Activated T-helper 1 cell treated with anti-CD3 and anti-CD28 coated beads, Interleukin-12 subunit alpha, Interleukin-12 subunit beta, Interleukin-2, Interleukin-4 antibody, amounts not matched to agents 30 ng/mL and 10 ng/mL and 1 ng/mL, durations not matched to agents 14 hours and 24 hours and 36 hours (primary cell): ENCODE data around the gene FGF18. TPM values are rescaled to one million over a fixed set of nuclear protein-coding genes. Genes with fewer than 3 reads are reported as not detected.

ENCODE experiments used
- DNase-seq: peaks from one replicate; pipeline ENCODE4 v3.0.0; 2021; ENCODE audit warnings: low spot score
- H3K27ac Mint-ChIP-seq: one replicate; pipeline ENCODE4 v1.8.0; 2021; ENCODE audit warnings: mild to moderate bottlenecking, mixed read lengths
- H3K27me3 Mint-ChIP-seq: one replicate; pipeline ENCODE4 v1.8.0; 2022; ENCODE audit warnings: mild to moderate bottlenecking, moderate library complexity, mixed read lengths; ENCODE audit not compliant: insufficient read depth
- H3K36me3 Mint-ChIP-seq: one replicate; pipeline ENCODE4 v1.8.0; 2021; ENCODE audit warnings: low read depth, mixed read lengths
- H3K4me1 Mint-ChIP-seq: one replicate; pipeline ENCODE4 v1.8.0; 2021; ENCODE audit warnings: low read depth, mixed read lengths
- H3K4me3 Mint-ChIP-seq: one replicate; pipeline ENCODE4 v1.8.0; 2021; ENCODE audit warnings: mild to moderate bottlenecking, moderate library complexity, mixed read lengths
- H3K9me3 Mint-ChIP-seq: one replicate; pipeline ENCODE4 v1.8.0; 2021; ENCODE audit warnings: mixed read lengths
- intact Hi-C: fragments of 100-400 bp; cut with micrococcal nuclease; formaldehyde crosslinking; loops from one replicate; pipeline ENCODE4 v1.15.1; 2024
- total RNA-seq: library from RNA; stranded (reverse); gene quantifications from 2 replicates; pipeline ENCODE4 v1.2.3, GENCODE V29; 2022

FGF18 gene
- total RNA-seq, 1 donor from 2014 or later, result 0.21 TPM

GRCh38 chr5:171429543-171429910 is 10.1 kb downstream of the FGF18 start:
- H3K9me3 Mint-ChIP-seq, result no peaks in the 10 kb centered on the region
- no peak overlapping the region for H3K4me3 Mint-ChIP-seq
- DNase-seq, result no peak
- no peaks in the 10 kb centered on the region for H3K36me3 Mint-ChIP-seq
- intact Hi-C loops, result no loop called here
- peaks cover 2% of the 10 kb centered on the region for H3K27me3 Mint-ChIP-seq
- no peak overlapping the region for H3K27ac Mint-ChIP-seq
- H3K4me1 Mint-ChIP-seq, result no peaks in the 10 kb centered on the region

DNA sequence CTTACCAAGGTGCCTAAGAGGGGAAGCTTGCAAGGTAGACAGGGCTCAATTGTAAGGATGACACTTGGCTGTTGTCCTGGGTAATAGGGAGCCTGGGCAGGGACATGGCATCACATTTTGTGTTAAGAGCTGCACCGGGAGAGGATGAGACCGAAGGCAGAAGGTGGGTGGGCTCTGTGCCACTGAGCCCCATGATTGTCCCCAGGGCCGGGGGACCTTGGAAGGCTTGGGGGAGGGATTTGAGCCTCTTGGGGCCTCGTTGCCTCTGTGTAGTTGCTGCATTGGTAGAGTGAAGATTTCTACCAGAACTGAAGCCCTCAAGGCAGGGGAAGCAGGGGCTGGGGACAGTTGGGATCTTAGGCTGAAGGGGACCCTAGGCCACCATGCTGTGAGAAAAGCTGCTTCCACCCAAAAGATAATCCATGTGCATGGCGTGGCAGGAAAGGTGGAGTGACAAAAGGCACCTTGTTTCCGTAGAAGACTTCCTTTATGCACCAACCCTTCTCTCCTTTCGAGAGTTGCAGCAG is 11.9 kb downstream of the FGF18 start:
- no peaks in the 10 kb centered on the region for H3K36me3 Mint-ChIP-seq
- no peaks in the 10 kb centered on the region for H3K4me1 Mint-ChIP-seq
- no peak overlapping the region for H3K27ac Mint-ChIP-seq
- H3K27me3 Mint-ChIP-seq, result peaks cover 2% of the 10 kb centered on the region
- H3K4me3 Mint-ChIP-seq, result no peak overlapping the region
- intact Hi-C loops, result no loop called here
- no peaks in the 10 kb centered on the region for H3K9me3 Mint-ChIP-seq
- DNase-seq, result no peak

DNA sequence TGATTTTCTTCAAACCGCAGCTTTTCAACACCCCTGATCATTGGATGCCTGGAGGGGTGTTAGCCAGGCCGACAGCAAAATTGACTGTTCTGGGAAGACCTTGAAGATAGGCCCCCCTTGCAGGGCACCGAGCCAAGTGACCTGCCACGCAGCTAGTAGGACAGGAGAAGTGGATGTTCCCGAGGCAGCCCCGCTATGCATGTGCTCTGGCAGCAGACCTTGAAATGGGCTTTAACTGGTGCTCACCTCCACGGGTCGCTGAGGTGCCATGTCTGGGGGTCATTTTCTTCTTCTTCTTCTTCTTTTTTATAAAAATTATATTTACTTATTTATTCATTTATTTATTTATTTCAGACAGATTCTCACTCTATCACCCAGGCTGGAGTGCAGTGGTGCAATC is 12.6 kb downstream of the FGF18 start:
- intact Hi-C loops, result no loop called here
- no peak overlapping the region for H3K27ac Mint-ChIP-seq
- no peak overlapping the region for H3K4me3 Mint-ChIP-seq
- H3K4me1 Mint-ChIP-seq, result no peaks in the 10 kb centered on the region
- H3K9me3 Mint-ChIP-seq, result no peaks in the 10 kb centered on the region
- peaks cover 2% of the 10 kb centered on the region for H3K27me3 Mint-ChIP-seq
- H3K36me3 Mint-ChIP-seq, result no peaks in the 10 kb centered on the region
- DNase-seq, result no peak

DNA sequence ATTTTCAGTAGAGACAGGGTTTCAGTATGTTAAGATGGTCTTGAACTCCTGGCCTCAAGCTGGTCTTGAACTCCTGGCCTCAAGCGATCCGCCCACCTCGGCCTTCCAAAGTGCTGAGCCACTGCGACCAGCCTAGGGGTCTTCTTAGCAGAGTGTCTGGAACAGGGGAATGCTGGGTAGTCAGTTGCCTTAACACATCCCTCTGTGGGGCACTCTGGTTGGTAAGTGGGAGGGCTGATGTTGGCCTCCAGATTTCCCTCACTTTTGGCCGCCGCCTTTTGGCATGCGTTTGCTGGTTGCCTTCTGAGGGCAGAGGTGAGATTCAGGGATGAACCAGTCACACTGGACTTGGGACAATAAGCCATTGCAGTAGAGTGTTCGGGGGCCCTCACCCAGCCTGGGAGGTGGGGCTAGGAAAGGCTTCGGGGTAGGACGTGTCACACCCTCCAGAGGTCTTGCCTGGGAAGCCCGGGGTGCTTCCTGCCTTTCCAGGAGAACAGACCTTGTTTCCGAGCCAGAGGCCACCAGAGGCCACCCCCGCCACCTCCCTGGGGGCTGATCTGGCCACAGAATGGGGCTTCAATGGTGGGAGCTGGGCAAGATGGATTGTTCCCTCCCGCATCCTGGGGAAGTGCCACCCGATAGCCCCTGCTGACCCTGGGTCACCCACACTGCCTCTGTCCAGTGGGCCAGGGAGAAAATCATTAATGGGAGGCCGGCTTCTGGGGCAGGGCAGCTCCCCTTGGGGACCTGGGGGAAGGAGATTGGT is 13.3 kb downstream of the FGF18 start:
- no peaks in the 10 kb centered on the region for H3K4me1 Mint-ChIP-seq
- peaks cover 2% of the 10 kb centered on the region for H3K27me3 Mint-ChIP-seq
- H3K27ac Mint-ChIP-seq, result no peak overlapping the region
- no peaks in the 10 kb centered on the region for H3K9me3 Mint-ChIP-seq
- H3K36me3 Mint-ChIP-seq, result no peaks in the 10 kb centered on the region
- DNase-seq, result no peak
- H3K4me3 Mint-ChIP-seq, result no peak overlapping the region
- intact Hi-C loops, result no loop called here

DNA sequence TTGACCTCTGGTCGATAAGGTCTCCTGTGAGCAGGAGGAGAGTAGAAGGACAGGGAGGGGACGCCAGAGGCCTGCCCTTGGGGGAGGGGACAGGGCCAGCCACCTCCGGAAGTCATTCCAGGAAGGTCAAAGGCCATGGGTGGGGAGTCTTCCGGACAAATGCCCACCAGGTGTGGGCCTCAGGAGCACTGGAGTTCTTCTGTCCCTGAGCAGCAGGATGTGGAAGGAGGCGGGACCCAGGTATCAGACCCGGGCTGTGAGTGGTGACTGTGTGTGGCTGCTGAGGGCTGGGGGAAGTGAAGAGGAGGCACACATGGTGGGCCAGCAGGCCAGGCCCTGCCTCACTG is 13.9 kb downstream of the FGF18 start:
- H3K27ac Mint-ChIP-seq, result no peak overlapping the region
- peaks cover 2% of the 10 kb centered on the region for H3K27me3 Mint-ChIP-seq
- H3K4me1 Mint-ChIP-seq, result no peaks in the 10 kb centered on the region
- no peaks in the 10 kb centered on the region for H3K36me3 Mint-ChIP-seq
- intact Hi-C loops, result no loop called here
- no peaks in the 10 kb centered on the region for H3K9me3 Mint-ChIP-seq
- no peak overlapping the region for H3K4me3 Mint-ChIP-seq
- no peak for DNase-seq

DNA sequence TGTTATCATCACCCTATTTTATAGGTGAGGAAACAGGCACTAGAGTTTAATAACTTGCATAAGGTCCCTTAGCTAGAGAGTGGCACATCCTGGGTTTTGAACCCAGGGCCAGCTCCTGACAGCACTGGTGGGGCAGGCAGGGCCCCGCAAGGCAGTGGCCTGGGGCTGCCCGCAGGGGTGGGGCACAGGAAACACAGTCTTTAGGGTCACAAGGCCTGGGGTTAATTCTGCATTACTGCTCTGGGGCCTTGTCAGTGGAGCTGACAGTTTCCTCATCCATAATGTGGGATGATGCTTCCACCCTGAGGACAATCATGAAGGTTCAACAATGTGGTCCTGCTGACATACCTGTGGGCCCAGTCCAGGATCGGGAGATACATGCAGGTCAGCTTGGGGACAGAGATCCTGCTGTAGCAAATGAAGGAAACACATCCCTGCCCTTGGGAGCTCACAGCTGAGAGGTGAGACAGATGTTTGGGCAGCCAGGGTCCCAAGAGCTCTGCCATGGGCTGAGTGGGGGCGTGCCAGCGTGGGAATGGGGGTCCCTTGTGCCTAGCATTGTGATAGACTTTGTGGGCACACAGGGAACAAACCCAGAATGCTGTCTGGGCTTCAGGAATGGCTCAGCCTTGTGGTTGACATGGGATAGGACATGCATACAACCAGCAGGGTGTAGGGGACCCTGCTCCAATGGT is 14.7 kb downstream of the FGF18 start:
- Mint-ChIP-seq H3K36me3 (no peaks in the 10 kb centered on the region), H3K4me3 (no peak overlapping the region), H3K9me3 (no peaks in the 10 kb centered on the region), H3K27ac (no peak overlapping the region), H3K27me3 (peaks cover 1% of the 10 kb centered on the region), H3K4me1 (no peaks in the 10 kb centered on the region)
- intact Hi-C loops, result no loop called here
- DNase-seq, result no peak

DNA sequence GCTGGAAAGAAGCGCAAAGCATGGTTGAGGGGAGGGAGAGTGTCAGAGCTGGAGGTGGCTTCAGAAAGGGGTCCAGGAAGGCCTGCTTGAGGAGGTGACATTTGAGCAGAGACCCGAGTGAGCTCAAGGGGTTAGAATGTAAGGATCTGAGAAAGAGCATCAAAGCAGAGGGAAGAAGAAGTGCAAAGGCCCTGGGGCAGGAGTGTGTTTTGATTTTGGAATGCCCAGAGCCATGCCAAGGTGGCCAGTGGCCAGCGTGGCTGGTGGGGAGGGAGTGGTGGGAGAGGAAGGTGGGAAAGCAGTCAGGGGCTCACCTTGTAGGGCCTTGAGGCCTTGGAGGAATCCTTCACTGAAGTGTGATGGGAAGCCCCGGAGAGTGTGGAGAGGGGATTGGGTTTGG is 15.4 kb downstream of the FGF18 start:
- DNase-seq, result no peak
- Mint-ChIP-seq H3K27ac (no peak overlapping the region), H3K4me1 (no peaks in the 10 kb centered on the region), H3K9me3 (no peaks in the 10 kb centered on the region), H3K36me3 (no peaks in the 10 kb centered on the region), H3K4me3 (no peak overlapping the region), H3K27me3 (no peaks in the 10 kb centered on the region)
- intact Hi-C loops, result no loop called here

DNA sequence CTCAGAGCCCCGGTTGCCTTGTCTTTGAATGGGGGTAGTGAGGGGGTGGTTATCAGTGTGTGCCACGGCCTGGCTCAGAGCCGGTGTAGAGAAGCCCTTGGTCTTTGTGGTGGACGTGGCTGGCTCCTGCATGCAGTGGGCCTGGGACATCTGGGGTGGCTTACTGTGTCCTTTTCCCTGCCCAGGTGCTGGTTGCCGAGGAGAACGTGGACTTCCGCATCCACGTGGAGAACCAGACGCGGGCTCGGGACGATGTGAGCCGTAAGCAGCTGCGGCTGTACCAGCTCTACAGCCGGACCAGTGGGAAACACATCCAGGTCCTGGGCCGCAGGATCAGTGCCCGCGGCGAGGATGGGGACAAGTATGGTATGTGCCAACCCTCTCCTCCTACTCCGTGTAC is 16.5 kb downstream of the FGF18 start:
- no peaks in the 10 kb centered on the region for H3K27me3 Mint-ChIP-seq
- H3K36me3 Mint-ChIP-seq, result no peaks in the 10 kb centered on the region
- no peaks in the 10 kb centered on the region for H3K4me1 Mint-ChIP-seq
- no peak overlapping the region for H3K27ac Mint-ChIP-seq
- intact Hi-C loops, result no loop called here
- no peak for DNase-seq
- no peak overlapping the region for H3K4me3 Mint-ChIP-seq
- H3K9me3 Mint-ChIP-seq, result no peaks in the 10 kb centered on the region

DNA sequence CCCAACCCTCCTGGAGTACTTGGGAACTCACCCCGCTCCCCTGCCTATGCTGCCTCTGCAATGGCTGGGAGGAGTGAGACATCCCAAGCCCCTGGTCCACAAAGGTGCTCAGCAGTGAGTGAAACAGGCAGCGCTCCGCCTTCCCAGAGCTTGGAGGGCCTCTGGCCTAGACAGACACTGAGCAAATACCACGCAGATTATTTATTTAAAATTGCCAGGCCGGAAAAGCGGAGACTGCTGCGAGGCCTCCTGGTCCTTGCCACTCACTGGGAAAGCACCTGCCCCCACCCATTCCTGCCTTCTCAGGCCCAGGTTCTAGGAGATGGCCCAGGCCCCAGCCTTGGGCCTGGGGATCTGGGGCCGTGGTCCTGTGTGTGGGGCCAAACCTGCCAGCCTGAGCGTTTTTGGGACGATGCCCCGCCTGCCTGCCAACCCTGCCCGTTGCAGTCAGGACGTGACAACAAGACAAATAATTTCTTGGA is 17.4 kb downstream of the FGF18 start:
- intact Hi-C loops, result no loop called here
- no peaks in the 10 kb centered on the region for H3K36me3 Mint-ChIP-seq
- DNase-seq, result no peak
- H3K9me3 Mint-ChIP-seq, result no peaks in the 10 kb centered on the region
- no peaks in the 10 kb centered on the region for H3K4me1 Mint-ChIP-seq
- H3K27me3 Mint-ChIP-seq, result no peaks in the 10 kb centered on the region
- H3K4me3 Mint-ChIP-seq, result no peak overlapping the region
- H3K27ac Mint-ChIP-seq, result no peak overlapping the region

DNA sequence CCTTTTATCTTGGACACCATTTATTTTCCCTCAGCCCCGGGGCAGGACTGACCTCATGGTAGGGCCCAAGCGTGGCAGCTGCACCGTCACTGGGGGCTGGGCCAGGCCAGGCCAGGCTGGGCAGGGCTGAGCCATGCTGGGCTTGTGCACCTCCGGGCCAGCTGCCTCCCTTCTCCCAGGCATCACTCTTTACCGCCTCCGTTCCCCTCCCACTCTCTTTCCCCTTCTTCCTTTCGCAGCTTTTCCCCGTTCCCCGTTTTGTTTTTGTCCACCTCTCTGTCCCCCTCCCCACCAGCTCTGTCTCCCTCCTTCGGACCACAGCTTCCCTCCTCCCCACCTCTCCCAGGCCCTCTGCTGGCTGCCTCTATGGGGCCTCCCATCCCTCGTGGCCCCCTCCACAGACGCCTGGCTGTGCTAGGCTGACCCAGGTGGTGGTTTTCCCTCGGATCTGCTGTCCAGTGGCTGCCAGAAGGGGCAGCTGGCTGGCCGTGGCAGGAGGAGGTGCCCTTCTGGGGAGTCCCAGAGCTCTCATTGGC is 17.9 kb downstream of the FGF18 start:
- no peak overlapping the region for H3K4me3 Mint-ChIP-seq
- no peak for DNase-seq
- H3K4me1 Mint-ChIP-seq, result no peaks in the 10 kb centered on the region
- no peak overlapping the region for H3K27ac Mint-ChIP-seq
- intact Hi-C loops, result no loop called here
- no peaks in the 10 kb centered on the region for H3K27me3 Mint-ChIP-seq
- H3K9me3 Mint-ChIP-seq, result no peaks in the 10 kb centered on the region
- no peaks in the 10 kb centered on the region for H3K36me3 Mint-ChIP-seq

DNA sequence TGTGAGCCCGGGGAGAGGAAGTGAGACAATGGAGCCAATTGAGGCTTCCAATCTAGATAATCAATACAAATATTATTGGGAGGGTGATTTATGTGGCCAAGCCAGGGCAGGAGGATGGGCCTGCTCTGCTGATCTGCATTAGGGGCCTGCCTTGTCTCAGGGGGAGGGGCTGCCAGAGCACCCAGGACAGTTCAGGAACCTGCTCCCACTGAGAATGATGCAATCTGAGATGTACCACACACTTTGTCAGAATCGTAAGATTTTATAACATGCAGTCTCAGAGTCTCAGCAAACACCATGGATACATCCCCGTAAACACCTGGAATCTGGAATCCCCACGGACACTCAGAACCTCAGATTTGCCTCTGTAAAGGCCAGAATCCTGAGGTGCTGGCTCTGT is 19.3 kb downstream of the FGF18 start:
- H3K27ac Mint-ChIP-seq, result no peak overlapping the region
- no peaks in the 10 kb centered on the region for H3K9me3 Mint-ChIP-seq
- intact Hi-C loops, result no loop called here
- H3K4me3 Mint-ChIP-seq, result no peak overlapping the region
- no peaks in the 10 kb centered on the region for H3K36me3 Mint-ChIP-seq
- no peak for DNase-seq
- peaks cover 2% of the 10 kb centered on the region for H3K27me3 Mint-ChIP-seq
- H3K4me1 Mint-ChIP-seq, result no peaks in the 10 kb centered on the region

DNA sequence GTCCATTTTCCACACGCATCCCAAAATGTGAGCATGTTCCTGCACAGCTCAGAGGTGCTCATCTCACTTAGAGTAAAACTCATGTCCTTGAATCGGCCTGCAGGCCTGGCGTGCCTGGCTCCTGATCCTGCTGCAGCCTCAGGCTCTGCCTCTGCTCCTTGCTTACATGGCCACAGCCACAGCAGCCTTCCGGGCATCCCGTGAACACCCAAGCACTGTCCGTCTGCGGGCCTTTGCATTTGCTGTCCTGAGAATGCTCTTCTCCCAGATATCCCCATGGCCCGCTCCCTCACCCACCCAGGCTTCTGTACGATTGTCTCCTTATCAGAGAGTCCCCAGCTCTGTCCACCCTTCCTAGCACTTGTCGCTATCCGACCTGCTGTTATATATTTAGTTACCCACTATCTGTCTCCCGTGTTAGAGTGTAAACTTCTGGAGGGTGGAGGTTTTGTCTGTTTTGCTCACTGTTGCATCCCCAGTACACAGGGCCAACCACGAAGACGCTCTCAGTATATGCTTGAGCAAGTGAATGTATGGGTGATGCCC is 21.9 kb downstream of the FGF18 start:
- no peak overlapping the region for H3K4me3 Mint-ChIP-seq
- H3K4me1 Mint-ChIP-seq, result no peaks in the 10 kb centered on the region
- no peak for DNase-seq
- intact Hi-C loops, result no loop called here
- H3K27ac Mint-ChIP-seq, result no peak overlapping the region
- H3K9me3 Mint-ChIP-seq, result no peaks in the 10 kb centered on the region
- H3K36me3 Mint-ChIP-seq, result no peaks in the 10 kb centered on the region
- H3K27me3 Mint-ChIP-seq, result peaks cover 4% of the 10 kb centered on the region
